Gastroesophageal sphincter (tissue), 4 donors: Measurements from ENCODE around the gene CTIF. TPM values are rescaled to one million over a fixed set of nuclear protein-coding genes. Genes with fewer than 3 reads are reported as not detected.

Experiments
- ATAC-seq: fragments of 150-250 bp; one replicate; pipeline ENCODE4 v1.9.1; 2016; ENCODE audit warnings: mild to moderate bottlenecking, moderate library complexity
- H3K27ac ChIP-seq, 4 donors: fragments of 200-600 bp; sonication (generic) in 3 of 4; 1 replicate in 3 of 4; 2 replicates in 1 of 4; pipeline ENCODE4 v1.5.1; 2016 to 2019
- H3K27me3 ChIP-seq: fragments of 200-600 bp; sonication (generic); one replicate; pipeline ENCODE4 v1.5.1; 2019
- H3K36me3 ChIP-seq, 2 donors: fragments of 200-600 bp; sonication (generic); one replicate each; pipeline ENCODE4 v1.5.1; 2019; ENCODE audit warnings: control low read depth in 1 of 2
- H3K4me1 ChIP-seq, 3 donors: fragments of 200-600 bp; sonication (generic); 1 replicate in 2 of 3; 2 replicates in 1 of 3; pipeline ENCODE4 v1.5.1; 2016 to 2019; ENCODE audit warnings: control low read depth in 2 of 3
- H3K4me3 ChIP-seq, 2 donors: fragments of 200-600 bp; sonication (generic); one replicate each; pipeline ENCODE4 v1.5.1; 2019; ENCODE audit warnings: mild to moderate bottlenecking in 1 of 2, moderate library complexity in 1 of 2
- H3K9me3 ChIP-seq, 3 donors: fragments of 200-600 bp; sonication (generic); one replicate each; pipeline ENCODE4 v1.5.1; 2017 to 2019; ENCODE audit warnings: control low read depth in 2 of 3
- EP300 ChIP-seq: sonication (generic); formaldehyde crosslinking; IDR thresholded peaks from one replicate; pipeline ENCODE4 v1.6.1; 2017; ENCODE audit warnings: antibody characterized with exemption, mild to moderate bottlenecking
- POLR2A ChIP-seq, 2 donors: fragments of 450-650 bp; IDR thresholded peaks; one replicate each; pipeline ENCODE4 v1.6.1; 2017; ENCODE audit warnings: antibody characterized with exemption in 2 of 2, mild to moderate bottlenecking in 2 of 2, moderate library complexity in 1 of 2
- POLR2AphosphoS5 ChIP-seq: sonication (generic); formaldehyde crosslinking; IDR thresholded peaks from one replicate; pipeline ENCODE4 v1.6.1; 2017; ENCODE audit warnings: antibody characterized with exemption
- WGBS, 2 donors: methylation state at CpG; one replicate each; pipeline ENCODE4 v1.1.5; 2018; ENCODE audit warnings: low coverage in 1 of 2; 5-methylcytosine and 5-hydroxymethylcytosine counted together
- total RNA-seq, 4 donors: library from RNA; depleted of rRNA; stranded (reverse); fragments of >200 nt; gene quantifications; one replicate each; pipeline ENCODE4 v1.1.0, GENCODE V29; 2016
- TF ChIP-seq, protein P1 (sequence below), 4 experiments: fragments of 200-600 bp in 2 of 4; fragments of 450-650 bp in 2 of 4; sonication (generic) in 1 of 4; IDR thresholded peaks; one replicate each; pipeline ENCODE4 v1.5.1; 2017 to 2019; ENCODE audit warnings: antibody characterized with exemption in 4 of 4, mild to moderate bottlenecking in 2 of 4, moderate library complexity in 2 of 4

Gene CTIF
- total RNA-seq, 4 donors from 2014 or later = 31.4 to 124 (median 78.1) TPM

DNA sequence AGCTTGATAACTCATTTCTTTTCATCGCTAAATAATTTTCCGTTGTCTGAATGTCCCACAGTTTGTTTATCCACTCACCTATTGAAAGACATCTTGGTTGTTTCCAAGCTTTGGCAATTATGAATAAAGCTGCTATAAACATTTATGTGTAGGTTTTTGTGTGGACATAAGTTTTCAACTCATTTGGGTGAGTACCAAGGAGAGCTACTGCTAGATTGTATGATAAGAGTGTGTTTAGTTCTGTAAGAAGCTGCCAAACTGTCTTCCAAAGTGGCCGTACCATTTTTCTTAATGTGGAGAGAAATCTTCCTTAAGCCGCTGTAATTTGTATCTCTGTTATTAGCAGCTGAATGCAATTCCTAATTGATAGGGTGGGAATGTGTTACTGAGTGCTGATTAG, 11.4 kb upstream of the CTIF start:
- Histone ChIP-seq H3K4me1 (no peaks in the 10 kb centered on the region), H3K27me3 (no peaks in the 10 kb centered on the region), H3K27ac (no peak overlapping the region), H3K4me3 (no peak overlapping the region), H3K9me3 (no peaks in the 10 kb centered on the region), H3K36me3 (no peaks in the 10 kb centered on the region)
- TF ChIP-seq POLR2A (IDR thresholded peaks at IDR 0.05) = no peak
- TF ChIP-seq, protein P1, sequence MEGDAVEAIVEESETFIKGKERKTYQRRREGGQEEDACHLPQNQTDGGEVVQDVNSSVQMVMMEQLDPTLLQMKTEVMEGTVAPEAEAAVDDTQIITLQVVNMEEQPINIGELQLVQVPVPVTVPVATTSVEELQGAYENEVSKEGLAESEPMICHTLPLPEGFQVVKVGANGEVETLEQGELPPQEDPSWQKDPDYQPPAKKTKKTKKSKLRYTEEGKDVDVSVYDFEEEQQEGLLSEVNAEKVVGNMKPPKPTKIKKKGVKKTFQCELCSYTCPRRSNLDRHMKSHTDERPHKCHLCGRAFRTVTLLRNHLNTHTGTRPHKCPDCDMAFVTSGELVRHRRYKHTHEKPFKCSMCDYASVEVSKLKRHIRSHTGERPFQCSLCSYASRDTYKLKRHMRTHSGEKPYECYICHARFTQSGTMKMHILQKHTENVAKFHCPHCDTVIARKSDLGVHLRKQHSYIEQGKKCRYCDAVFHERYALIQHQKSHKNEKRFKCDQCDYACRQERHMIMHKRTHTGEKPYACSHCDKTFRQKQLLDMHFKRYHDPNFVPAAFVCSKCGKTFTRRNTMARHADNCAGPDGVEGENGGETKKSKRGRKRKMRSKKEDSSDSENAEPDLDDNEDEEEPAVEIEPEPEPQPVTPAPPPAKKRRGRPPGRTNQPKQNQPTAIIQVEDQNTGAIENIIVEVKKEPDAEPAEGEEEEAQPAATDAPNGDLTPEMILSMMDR (IDR thresholded peaks at IDR 0.05) = no peak
- TF ChIP-seq POLR2AphosphoS5 = no peak
- TF ChIP-seq EP300 = no peak
- no peak for ATAC-seq
- 73% methylated on average over 4 of the region's 4 CpGs; no CpG with 5 or more reads in 1 of the 2 donors for WGBS, 2 donors

DNA sequence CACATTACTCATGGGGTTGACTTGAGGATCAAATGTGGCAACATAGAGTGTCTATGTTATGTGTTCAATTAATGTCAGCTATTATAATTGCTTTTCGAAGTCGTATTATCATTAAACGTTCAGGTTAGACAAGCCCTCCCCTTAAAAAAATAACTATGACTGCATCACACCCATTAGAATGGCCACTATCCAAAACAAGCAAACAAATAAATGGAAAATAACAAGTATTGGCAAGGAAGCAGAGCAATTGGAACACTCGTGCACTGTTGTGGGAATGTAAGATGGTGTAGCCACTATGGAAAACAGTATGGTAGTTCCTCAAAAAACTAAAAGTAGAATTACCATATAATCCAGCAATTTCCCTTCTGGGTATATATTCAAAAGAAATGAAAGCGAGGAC, 10.0 kb upstream of the CTIF start:
- Histone ChIP-seq H3K27ac (no peak overlapping the region), H3K4me3 (no peak overlapping the region), H3K27me3 (no peaks in the 10 kb centered on the region), H3K9me3 (no peaks in the 10 kb centered on the region), H3K36me3 (no peaks in the 10 kb centered on the region), H3K4me1 (no peaks in the 10 kb centered on the region)
- no peak for TF ChIP-seq EP300
- TF ChIP-seq, protein P1 (IDR thresholded peaks at IDR 0.05) = no peak
- no peak for TF ChIP-seq POLR2AphosphoS5
- no peak for TF ChIP-seq POLR2A (IDR thresholded peaks at IDR 0.05)
- no peak for ATAC-seq
- 77 to 87% methylated on average over 5 of the region's 5 CpGs for WGBS, 2 donors

DNA sequence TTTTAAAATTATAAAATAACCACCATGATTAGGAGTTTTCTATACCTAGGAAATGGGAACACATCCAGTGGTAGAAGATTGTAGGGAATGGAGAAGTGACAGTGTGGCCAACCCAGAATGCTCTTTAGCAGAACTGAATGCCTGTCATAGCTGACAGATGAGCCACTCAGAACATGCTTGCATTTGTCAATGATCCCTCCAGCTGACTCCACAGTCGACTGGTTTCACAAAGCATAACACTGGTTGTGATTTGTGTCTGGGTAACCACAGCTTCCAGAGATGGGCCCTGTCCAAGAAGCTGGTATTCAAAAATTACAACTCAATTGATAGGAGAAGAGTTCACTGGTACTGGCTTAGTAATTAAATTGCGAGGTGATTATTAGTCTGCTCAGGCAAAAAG, 9.0 kb upstream of the CTIF start:
- 40 to 43% methylated on average over 1 of the region's 2 CpGs for WGBS, 2 donors
- H3K4me1 ChIP-seq = no peaks in the 10 kb centered on the region
- TF ChIP-seq EP300 = no peak
- no peak for TF ChIP-seq POLR2AphosphoS5
- no peak for TF ChIP-seq POLR2A (IDR thresholded peaks at IDR 0.05)
- TF ChIP-seq, protein P1 (IDR thresholded peaks at IDR 0.05) = no peak
- no peaks in the 10 kb centered on the region for H3K36me3 ChIP-seq
- no peaks in the 10 kb centered on the region for H3K9me3 ChIP-seq
- ATAC-seq = no peak
- H3K4me3 ChIP-seq = no peak overlapping the region
- H3K27ac ChIP-seq = no peak overlapping the region
- no peaks in the 10 kb centered on the region for H3K27me3 ChIP-seq

DNA sequence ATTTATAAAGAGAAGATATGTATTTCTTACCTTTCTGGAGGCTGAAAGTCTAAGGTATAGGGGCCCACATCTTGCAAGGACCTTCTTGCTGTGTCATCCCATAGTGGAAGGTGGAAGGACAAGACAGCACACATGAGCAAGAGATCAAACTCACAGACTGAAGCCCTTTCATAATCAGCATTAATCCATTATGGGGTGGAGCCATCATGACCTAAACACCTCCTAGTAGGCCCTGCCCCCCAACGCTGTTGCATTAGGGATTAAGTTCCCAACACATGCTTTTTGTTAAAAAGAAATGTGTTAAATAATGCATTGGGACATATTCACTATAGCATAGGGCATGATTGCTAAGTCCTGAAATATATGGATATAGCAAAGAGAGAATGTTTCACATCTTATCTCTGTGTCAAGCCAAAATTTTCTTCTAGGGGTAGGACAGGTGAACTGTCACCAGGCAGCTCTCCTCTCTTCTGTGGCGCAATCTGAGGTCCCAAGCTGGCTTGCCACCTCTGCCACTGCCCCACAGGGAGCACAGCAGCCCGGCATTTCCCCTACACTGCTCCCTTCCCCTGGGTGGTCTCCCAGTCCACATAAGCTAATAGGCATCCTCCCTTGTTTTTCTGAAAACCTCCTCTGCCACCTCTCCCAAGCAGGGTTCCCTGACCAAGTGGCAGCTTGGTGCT, 8.3 kb upstream of the CTIF start:
- TF ChIP-seq EP300 (no peak), POLR2AphosphoS5 (no peak), POLR2A (IDR thresholded peaks at IDR 0.05) (no peak)
- TF ChIP-seq, protein P1 (IDR thresholded peaks at IDR 0.05) = no peak
- ATAC-seq = no peak
- 50 to 79% methylated on average over 1 to 2 of the region's 3 CpGs for WGBS, 2 donors

DNA sequence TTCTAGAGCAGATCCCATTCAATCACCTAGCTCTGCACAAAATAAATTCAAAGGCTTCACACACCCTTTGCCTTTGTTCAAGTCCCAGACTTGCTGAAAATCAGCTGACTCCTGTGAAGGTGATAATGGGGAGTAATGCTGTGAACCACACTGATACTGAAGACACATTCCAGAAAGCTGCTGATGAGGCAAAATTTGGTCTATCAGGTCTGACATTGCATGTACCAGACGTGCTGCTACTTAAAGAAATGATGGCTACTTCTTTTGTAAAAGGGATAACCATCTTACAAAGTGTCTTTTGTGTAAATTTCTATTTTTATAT, 7.8 kb upstream of the CTIF start:
- ATAC-seq = no peak
- Histone ChIP-seq H3K27ac (no peak overlapping the region), H3K36me3 (no peaks in the 10 kb centered on the region), H3K4me3 (no peak overlapping the region), H3K27me3 (no peaks in the 10 kb centered on the region), H3K9me3 (no peaks in the 10 kb centered on the region), H3K4me1 (no peaks in the 10 kb centered on the region)
- TF ChIP-seq POLR2AphosphoS5 (no peak), POLR2A (IDR thresholded peaks at IDR 0.05) (no peak), EP300 (no peak)
- TF ChIP-seq, protein P1 (IDR thresholded peaks at IDR 0.05) = no peak
- 73 to 90% methylated on average over 1 of the region's 1 CpG for WGBS, 2 donors

More for the DNA sequence above, 8.3 kb upstream of the CTIF start:
- H3K36me3 ChIP-seq = no peaks in the 10 kb centered on the region
- no peak overlapping the region for H3K27ac ChIP-seq
- no peaks in the 10 kb centered on the region for H3K4me1 ChIP-seq
- no peak overlapping the region for H3K4me3 ChIP-seq
- H3K9me3 ChIP-seq = no peaks in the 10 kb centered on the region
- H3K27me3 ChIP-seq = no peaks in the 10 kb centered on the region
